Neutrophil (primary cell): ENCODE measurements around the gene NEGR1.

Experiments used
- H3K27ac ChIP-seq: fragments of 200-600 bp; sonication (generic); 2 replicates; pipeline ENCODE4 v1.5.1; 2016; ENCODE audit warnings: mild to moderate bottlenecking, moderate library complexity
- H3K27me3 ChIP-seq: fragments of 200-600 bp; sonication (generic); 2 replicates; pipeline ENCODE4 v1.6.0; 2016; ENCODE audit warnings: mild to moderate bottlenecking
- H3K36me3 ChIP-seq: fragments of 200-600 bp; sonication (generic); 2 replicates; pipeline ENCODE4 v1.5.1; 2017
- H3K4me1 ChIP-seq, 2 experiments: fragments of 200-600 bp in 1 of 2; sonication (generic) in 1 of 2; 1 replicate in 1 of 2; 2 replicates in 1 of 2; pipeline versions ENCODE4 v1.5.1 to v1.6.1; 2013 to 2016; ENCODE audit warnings: low read depth in 1 of 2, low read length in 1 of 2, mild to moderate bottlenecking in 1 of 2, moderate library complexity in 1 of 2; ENCODE audit not compliant: control insufficient read depth in 1 of 2, insufficient read depth in 1 of 2
- H3K4me3 ChIP-seq, 2 experiments: fragments of 200-600 bp in 1 of 2; sonication (generic) in 1 of 2; 1 replicate in 1 of 2; 2 replicates in 1 of 2; pipeline ENCODE4 v1.5.1; 2013 to 2016; ENCODE audit warnings: low read depth in 1 of 2, low read length in 1 of 2, mild to moderate bottlenecking in 1 of 2, moderate library complexity in 1 of 2
- H3K9me3 ChIP-seq: fragments of 200-600 bp; sonication (generic); 2 replicates; pipeline ENCODE4 v1.5.1; 2016
- CTCF ChIP-seq: fragments of 200-600 bp; sonication (generic); IDR thresholded peaks from 2 replicates; pipeline ENCODE4 v1.5.1; 2016; ENCODE audit warnings: antibody characterized with exemption

The NEGR1 gene

GRCh38 chr1:72109916-72110315 is 172.4 kb downstream of the NEGR1 start:
- peaks cover 0 to 6% of the 10 kb centered on the region in 2 experiments for H3K4me1 ChIP-seq
- no peaks in the 10 kb centered on the region for H3K27me3 ChIP-seq
- H3K36me3 ChIP-seq: no peaks in the 10 kb centered on the region
- H3K27ac ChIP-seq: no peak overlapping the region
- TF ChIP-seq CTCF: no peak
- no peak overlapping the region for H3K4me3 ChIP-seq
- no peaks in the 10 kb centered on the region for H3K9me3 ChIP-seq

GRCh38 chr1:72105201-72105600 is 177.1 kb downstream of the NEGR1 start:
- H3K27ac ChIP-seq: no peak overlapping the region
- H3K4me1 ChIP-seq: no peaks in the 10 kb centered on the region
- H3K9me3 ChIP-seq: no peaks in the 10 kb centered on the region
- H3K4me3 ChIP-seq: no peak overlapping the region
- H3K36me3 ChIP-seq: no peaks in the 10 kb centered on the region
- no peak for TF ChIP-seq CTCF
- H3K27me3 ChIP-seq: no peaks in the 10 kb centered on the region

GRCh38 chr1:72101840-72102632 is 180.3 kb downstream of the NEGR1 start:
- no peak for TF ChIP-seq CTCF
- H3K27me3 ChIP-seq: no peaks in the 10 kb centered on the region
- no peaks in the 10 kb centered on the region for H3K4me1 ChIP-seq
- no peaks in the 10 kb centered on the region for H3K9me3 ChIP-seq
- H3K36me3 ChIP-seq: no peaks in the 10 kb centered on the region
- no peak overlapping the region for H3K4me3 ChIP-seq
- no peak overlapping the region for H3K27ac ChIP-seq

- Histone ChIP-seq H3K36me3 (no peaks in the 10 kb centered on the region), H3K27me3 (no peaks in the 10 kb centered on the region), H3K27ac (no peak overlapping the region), H3K4me1 (no peaks in the 10 kb centered on the region), H3K4me3 (no peak overlapping the region), H3K9me3 (no peaks in the 10 kb centered on the region)
- no peak for TF ChIP-seq CTCF
These were observed 181.6 kb downstream of the NEGR1 start for GRCh38 chr1:72100771-72101170.

GRCh38 chr1:72097851-72098570 is 184.3 kb downstream of the NEGR1 start:
- Histone ChIP-seq H3K4me3 (no peak overlapping the region), H3K36me3 (no peaks in the 10 kb centered on the region), H3K27me3 (no peaks in the 10 kb centered on the region), H3K27ac (no peak overlapping the region), H3K9me3 (no peaks in the 10 kb centered on the region), H3K4me1 (no peaks in the 10 kb centered on the region)
- no peak for TF ChIP-seq CTCF
